Ishikawa (cell line): Measurements from ENCODE around the gene LATS2.

Source experiments
- EP300 ChIP-seq: IDR thresholded peaks from 2 replicates; pipeline ENCODE4 v1.6.1; 2012; ENCODE audit warnings: borderline replicate concordance
- MAX ChIP-seq: IDR thresholded peaks from 2 replicates; pipeline ENCODE4 v1.6.1; 2012
- TAF1 ChIP-seq: IDR thresholded peaks from 2 replicates; pipeline ENCODE4 v1.6.1; 2012; ENCODE audit warnings: low read depth, mild to moderate bottlenecking
- TEAD4 ChIP-seq: IDR thresholded peaks from 2 replicates; pipeline ENCODE4 v1.6.1; 2012

- TF ChIP-seq TEAD4: no peak
- TF ChIP-seq TAF1: no peak
- TF ChIP-seq MAX: no peak
- no peak for TF ChIP-seq EP300
These were observed 8.2 kb downstream of the LATS2 start for GRCh38 chr13:21053231-21053630.
